Left renal cortex interstitium (tissue), 4 donors: ENCODE data around the gene GNPTAB. TPM values are rescaled to one million over a fixed set of nuclear protein-coding genes. Genes with fewer than 3 reads are reported as not detected.
"Not testable (repeated sequence)": the region's sequence is repeated elsewhere in the genome, so short reads cannot be mapped to it uniquely, and the experiment has no call there.

Experiments used
- DNase-seq, 4 donors: peaks; one replicate each; pipeline ENCODE4 v3.0.0-alpha.2; 2013; ENCODE audit warnings: low read depth in 4 of 4, low spot score in 2 of 4, missing footprints in 1 of 4
- polyA plus RNA-seq, 4 donors: library from polyadenylated mRNA; unstranded; fragments of 120-200 nt; gene quantifications; one replicate each; pipeline ENCODE4 v1.2.1, GENCODE V29; 2013; ENCODE audit not compliant: insufficient read length in 4 of 4

GNPTAB gene
- polyA plus RNA-seq, 4 donors, result 31.8 to 39.2 (median 35.8) TPM

- DNase-seq, result no peak
Observed at GRCh38 chr12:101854747-101855146, 24.0 kb upstream of the GNPTAB start.

- DNase-seq, result no peak
Observed at GRCh38 chr12:101852998-101853397, 22.2 kb upstream of the GNPTAB start.

- no peak for DNase-seq
Observed at GRCh38 chr12:101850199-101850598, 19.4 kb upstream of the GNPTAB start.

- no peak for DNase-seq
Observed at GRCh38 chr12:101847325-101847724, 16.6 kb upstream of the GNPTAB start.

GRCh38 chr12:101845137-101845711, 14.5 kb upstream of the GNPTAB start:
- no peak for DNase-seq

- DNase-seq, result no peak
Observed at GRCh38 chr12:101841069-101841468, 10.3 kb upstream of the GNPTAB start.

- peak in 1 of 4 donors; percentile 39 for DNase-seq
Observed at GRCh38 chr12:101839324-101840283, 8.8 kb upstream of the GNPTAB start.

GRCh38 chr12:101838628-101839323, 8.0 kb upstream of the GNPTAB start:
- no peak for DNase-seq

GRCh38 chr12:101832030-101832429, 1.3 kb upstream of the GNPTAB start:
- DNase-seq, result no peak

- peak in 1 of 4 donors; percentile 18 for DNase-seq
Observed at GRCh38 chr12:101829639-101830366, 956 bp downstream of the GNPTAB start.

GRCh38 chr12:101828463-101829196, 2.1 kb downstream of the GNPTAB start:
- DNase-seq, result no peak

- DNase-seq, result no peak
Observed at GRCh38 chr12:101826766-101827368, 3.9 kb downstream of the GNPTAB start.

GRCh38 chr12:101824831-101825230, 5.9 kb downstream of the GNPTAB start:
- DNase-seq, result no peak

GRCh38 chr12:101823891-101824290, 6.9 kb downstream of the GNPTAB start:
- DNase-seq, result no peak

- DNase-seq, result no peak
Observed at GRCh38 chr12:101823039-101823438, 7.7 kb downstream of the GNPTAB start.

GRCh38 chr12:101819467-101819866, 11.3 kb downstream of the GNPTAB start:
- no peak for DNase-seq

- DNase-seq, result not testable (repeated sequence)
Observed at GRCh38 chr12:101818689-101819088, 12.1 kb downstream of the GNPTAB start.

GRCh38 chr12:101813117-101813516, 17.6 kb downstream of the GNPTAB start:
- DNase-seq, result no peak

- not testable (repeated sequence) for DNase-seq
Observed at GRCh38 chr12:101812716-101813115, 18.0 kb downstream of the GNPTAB start.
